Psoas muscle (tissue), 8 donors: Measurements from ENCODE around the gene TTC24. TPM values are rescaled to one million over a fixed set of nuclear protein-coding genes. Genes with fewer than 3 reads are reported as not detected.
"Not testable (repeated sequence)": the region's sequence is repeated elsewhere in the genome, so short reads cannot be mapped to it uniquely, and the experiment has no call there.

ENCODE experiments used
- ATAC-seq, 4 donors: fragments of 200-7000 bp; cut with Tn5 transposase; one replicate each; pipeline ENCODE4 v1.9.1; 2020; ENCODE audit warnings: moderate library complexity in 3 of 4, mild to moderate bottlenecking in 2 of 4
- DNase-seq, 2 donors: peaks; one replicate each; pipeline ENCODE4 v3.0.0-alpha.2; 2020
- H3K27ac ChIP-seq: fragments of 200-600 bp; one replicate; pipeline ENCODE4 v1.8.0; 2022
- H3K27me3 ChIP-seq, 3 donors: fragments of 200-600 bp in 1 of 3; one replicate each; pipeline versions ENCODE4 v1.6.1 to v1.8.0; 2013 to 2022; ENCODE audit warnings: low read length in 2 of 3, mild to moderate bottlenecking in 2 of 3, moderate library complexity in 1 of 3; ENCODE audit not compliant: insufficient read depth in 3 of 3
- H3K36me3 ChIP-seq, 2 donors: fragments of 200-600 bp in 1 of 2; one replicate each; pipeline versions ENCODE4 v1.6.1 to v1.8.0; 2013 to 2022; ENCODE audit warnings: low read depth in 1 of 2, mild to moderate bottlenecking in 1 of 2, moderate library complexity in 1 of 2; ENCODE audit not compliant: insufficient read depth in 1 of 2
- H3K4me1 ChIP-seq: fragments of 200-600 bp; one replicate; pipeline ENCODE4 v1.8.0; 2022
- H3K4me3 ChIP-seq: fragments of 200-600 bp; one replicate; pipeline ENCODE4 v1.8.0; 2022; ENCODE audit warnings: mild to moderate bottlenecking
- H3K9me3 ChIP-seq: fragments of 200-600 bp; one replicate; pipeline ENCODE4 v1.8.0; 2022
- WGBS, 3 donors: extraction: QIAGEN DNeasy Blood & Tissue Kit; methylation state at CpG; one replicate each; pipeline versions ENCODE4 v1.1.6 to v1.1.7; 2013; 5-methylcytosine and 5-hydroxymethylcytosine counted together
- intact Hi-C, 2 donors: fragments of 100-400 bp; cut with DNase I; formaldehyde crosslinking; loops; one replicate each; pipeline versions ENCODE4 v1.11.0 to v1.14.2; 2022
- polyA plus RNA-seq, 3 donors: library from polyadenylated mRNA; stranded (reverse); fragments of 200-250 nt; gene quantifications; one replicate each; pipeline ENCODE4 v1.2.3, GENCODE V29; 2013
- total RNA-seq, 4 donors: library from RNA; stranded (reverse); fragmentation: NEBNext Ultra II Directional in 2 of 4; extraction: Animal tissue kit (Norgen Biotek cat#: 25700) in 2 of 4; gene quantifications; one replicate each; pipeline versions ENCODE4 v1.2.1 to v1.2.4, GENCODE V29; 2021 to 2023
- TF ChIP-seq, protein P1 (sequence below): fragments of 200-600 bp; IDR thresholded peaks from one replicate; pipeline ENCODE4 v1.8.0; 2022; ENCODE audit warnings: antibody characterized with exemption
- donor health status: healthy with polysubstance abuse.
- donor health status: DM: no; HTN: no; CAD: no; lungs with moderate emphysema.
- donor health status: Bipolar disorder and iron deficiency.
- donor health status: healthy.
- donor health status: DM: yes; HTN: yes; CAD: no.
- donor health status: DM: no; HTN: no; CAD: no.
- donor health status: DM: no; HTN: no; CAD: no.
- donor health status: DM: yes; HTN: yes; CAD: no.

The TTC24 gene
- total and polyA plus RNA-seq, 7 donors, result 0.12 to 0.69 (median 0.13) TPM; not detected in 4

DNA sequence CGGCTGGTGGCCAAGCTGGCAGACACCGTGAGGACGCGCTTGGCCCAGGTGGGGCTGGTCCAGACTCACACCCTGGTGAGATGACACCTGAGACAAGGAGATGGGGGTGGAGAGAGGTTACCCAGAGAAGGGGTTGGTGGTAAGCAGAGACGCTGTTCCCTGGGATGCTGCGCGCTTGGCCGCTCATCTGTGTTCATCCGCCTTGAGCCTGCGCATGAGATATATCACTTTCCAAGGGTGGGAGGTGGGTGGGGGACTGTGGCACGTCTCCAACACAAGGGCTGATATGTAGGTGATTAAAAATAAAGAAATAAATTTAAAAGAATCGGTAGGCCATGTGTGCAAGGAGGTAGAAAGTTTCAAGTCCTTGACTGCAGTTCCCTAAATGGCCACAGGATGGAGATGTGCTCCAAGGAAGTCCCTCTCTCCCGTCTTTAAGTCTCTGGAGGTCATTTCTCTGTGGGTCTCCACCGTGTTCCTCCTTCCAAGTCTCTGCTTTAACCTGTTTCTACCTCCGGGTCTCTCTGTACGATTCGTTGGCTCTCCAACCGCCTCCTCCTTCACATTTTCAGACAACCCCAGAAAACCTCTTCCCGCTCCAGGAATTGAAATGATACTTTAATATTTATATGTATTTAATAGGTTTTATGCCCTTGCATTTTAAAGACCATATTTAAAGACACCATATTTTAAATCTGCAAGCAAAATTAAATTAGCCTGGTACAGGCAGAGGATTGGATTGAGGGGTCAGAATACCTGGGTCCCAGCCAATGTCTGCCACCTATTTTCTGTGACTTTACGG lies 4.5 kb downstream of the TTC24 start:
- Histone ChIP-seq H3K36me3 (no peaks in the 10 kb centered on the region), H3K27ac (no peak overlapping the region), H3K4me1 (peaks cover 3% of the 10 kb centered on the region), H3K9me3 (no peaks in the 10 kb centered on the region), H3K4me3 (no peak overlapping the region), H3K27me3 (no peaks in the 10 kb centered on the region)
- ATAC-seq (peak; percentile 40 to 87 (median 76)), DNase-seq (peak in 1 of 2 donors; percentile 32)
- TF ChIP-seq, protein P1, sequence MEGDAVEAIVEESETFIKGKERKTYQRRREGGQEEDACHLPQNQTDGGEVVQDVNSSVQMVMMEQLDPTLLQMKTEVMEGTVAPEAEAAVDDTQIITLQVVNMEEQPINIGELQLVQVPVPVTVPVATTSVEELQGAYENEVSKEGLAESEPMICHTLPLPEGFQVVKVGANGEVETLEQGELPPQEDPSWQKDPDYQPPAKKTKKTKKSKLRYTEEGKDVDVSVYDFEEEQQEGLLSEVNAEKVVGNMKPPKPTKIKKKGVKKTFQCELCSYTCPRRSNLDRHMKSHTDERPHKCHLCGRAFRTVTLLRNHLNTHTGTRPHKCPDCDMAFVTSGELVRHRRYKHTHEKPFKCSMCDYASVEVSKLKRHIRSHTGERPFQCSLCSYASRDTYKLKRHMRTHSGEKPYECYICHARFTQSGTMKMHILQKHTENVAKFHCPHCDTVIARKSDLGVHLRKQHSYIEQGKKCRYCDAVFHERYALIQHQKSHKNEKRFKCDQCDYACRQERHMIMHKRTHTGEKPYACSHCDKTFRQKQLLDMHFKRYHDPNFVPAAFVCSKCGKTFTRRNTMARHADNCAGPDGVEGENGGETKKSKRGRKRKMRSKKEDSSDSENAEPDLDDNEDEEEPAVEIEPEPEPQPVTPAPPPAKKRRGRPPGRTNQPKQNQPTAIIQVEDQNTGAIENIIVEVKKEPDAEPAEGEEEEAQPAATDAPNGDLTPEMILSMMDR, result peak; percentile 95
- intact Hi-C loops, result no loop called here
- 58 to 60% (median 59%) methylated on average over 20 of the region's 20 CpGs for WGBS, 3 donors

DNA sequence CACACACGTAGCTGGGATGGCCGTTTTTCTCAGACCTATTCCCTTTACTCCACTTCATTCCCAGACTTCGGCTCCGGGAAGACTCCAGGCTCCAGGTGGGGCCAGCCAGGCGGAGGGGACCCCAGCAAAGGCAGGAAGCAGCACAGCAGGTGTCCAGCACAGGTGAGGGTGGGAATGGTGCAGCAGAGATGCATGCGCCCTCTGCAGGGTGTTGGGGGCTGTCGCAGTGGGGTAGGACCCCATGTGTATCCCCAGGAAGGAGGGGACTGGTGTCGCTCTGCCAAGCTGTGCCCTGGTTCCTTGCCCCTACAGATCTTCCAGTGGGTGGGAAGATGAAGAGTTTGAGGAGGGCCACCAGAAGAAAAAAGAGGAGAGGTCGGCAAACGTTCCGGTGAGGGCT lies 5.3 kb downstream of the TTC24 start:
- 50 to 52% (median 50%) methylated on average over 11 of the region's 11 CpGs for WGBS, 3 donors
- peaks cover 3% of the 10 kb centered on the region for H3K4me1 ChIP-seq
- intact Hi-C loops, result no loop called here
- H3K9me3 ChIP-seq, result no peaks in the 10 kb centered on the region
- DNase-seq (no peak), ATAC-seq (peak in 2 of 4 donors; percentile 25 to 28)
- H3K27me3 ChIP-seq, result no peaks in the 10 kb centered on the region
- H3K27ac ChIP-seq, result no peak overlapping the region
- H3K4me3 ChIP-seq, result no peak overlapping the region
- TF ChIP-seq, protein P1, result no peak
- H3K36me3 ChIP-seq, result no peaks in the 10 kb centered on the region

DNA sequence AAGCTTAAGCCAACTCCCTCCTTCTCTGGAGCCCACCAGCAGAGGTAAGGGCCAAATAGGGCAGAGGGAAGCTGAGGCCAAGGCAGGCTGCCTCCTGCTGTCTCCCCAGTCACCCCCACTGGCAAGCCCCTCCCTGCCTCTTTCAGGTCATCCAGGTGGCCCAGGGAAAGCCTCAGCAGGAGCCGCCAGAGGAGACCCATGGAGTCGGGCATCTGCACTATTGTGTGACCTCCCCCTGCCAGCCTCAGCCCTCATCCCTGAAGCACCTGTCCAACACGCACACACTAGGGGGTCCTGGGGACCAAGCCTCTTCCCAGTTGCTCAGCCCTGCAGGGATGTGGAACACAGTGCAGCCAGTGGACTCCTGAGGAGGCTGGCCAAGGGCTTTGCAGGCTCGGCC lies 6.8 kb downstream of the TTC24 start:
- H3K36me3 ChIP-seq, result no peaks in the 10 kb centered on the region
- peaks cover 8% of the 10 kb centered on the region for H3K4me1 ChIP-seq
- no peaks in the 10 kb centered on the region for H3K9me3 ChIP-seq
- intact Hi-C loops, result no loop called here
- no peak overlapping the region for H3K4me3 ChIP-seq
- H3K27ac ChIP-seq, result no peak overlapping the region
- no peaks in the 10 kb centered on the region for H3K27me3 ChIP-seq
- TF ChIP-seq, protein P1, result no peak
- WGBS, 3 donors, result 66 to 84% (median 71%) methylated on average over 4 of the region's 4 CpGs
- DNase-seq (no peak), ATAC-seq (no peak)

DNA sequence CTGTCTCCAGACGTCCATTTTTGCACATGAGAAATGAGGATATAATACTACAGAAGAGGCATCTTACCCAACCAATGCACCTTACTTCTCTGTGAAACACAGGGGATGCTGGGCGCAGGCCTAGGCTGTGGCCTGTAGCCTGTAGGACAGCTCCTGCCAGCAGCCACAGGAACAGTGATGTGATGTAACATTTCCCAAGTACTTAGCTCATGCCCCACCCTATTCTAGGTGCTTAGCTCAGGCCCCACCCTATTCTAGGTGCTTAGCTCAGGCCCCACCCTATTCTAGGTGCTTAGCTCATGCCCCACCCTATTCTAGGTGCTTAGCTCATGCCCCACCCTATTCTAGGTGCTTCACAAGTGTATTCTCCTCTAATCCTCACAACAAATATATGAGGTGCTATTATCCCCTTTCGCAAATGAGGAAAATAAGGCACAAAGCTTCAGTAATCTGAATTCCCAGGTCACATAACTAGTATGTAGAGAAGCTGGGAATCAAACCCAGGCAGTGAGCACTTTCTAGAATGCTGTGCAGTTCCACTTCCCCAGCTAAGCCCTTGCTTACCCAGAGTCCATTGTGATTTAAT lies 7.5 kb downstream of the TTC24 start:
- WGBS, 3 donors, result 92 to 98% (median 95%) methylated on average over 3 of the region's 3 CpGs
- ATAC-seq (no peak), DNase-seq (no peak)
- intact Hi-C loops, result no loop called here
- Histone ChIP-seq H3K4me3 (no peak overlapping the region), H3K27me3 (no peaks in the 10 kb centered on the region), H3K4me1 (peaks cover 9% of the 10 kb centered on the region), H3K9me3 (no peaks in the 10 kb centered on the region), H3K27ac (no peak overlapping the region), H3K36me3 (no peaks in the 10 kb centered on the region)
- TF ChIP-seq, protein P1, result no peak

DNA sequence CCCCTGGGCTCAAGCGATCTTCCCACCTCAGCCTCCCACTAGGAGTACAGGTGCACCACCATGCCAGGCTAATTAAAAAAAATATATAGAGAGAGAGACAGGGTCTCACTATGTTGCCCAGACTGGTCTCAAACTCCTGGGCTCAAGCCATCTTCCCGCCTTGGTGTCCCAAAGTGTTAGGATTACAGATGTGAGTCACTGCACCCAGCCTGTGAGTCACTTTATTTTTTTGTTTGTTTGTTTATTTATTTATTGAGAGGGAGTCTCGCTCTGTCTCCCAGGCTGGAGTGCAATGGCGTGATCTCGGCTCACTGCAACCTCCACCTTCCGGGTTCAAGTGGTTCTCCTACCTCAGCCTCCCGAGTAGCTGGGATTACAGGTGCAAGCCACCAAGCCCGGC lies 8.4 kb downstream of the TTC24 start:
- peaks cover 15% of the 10 kb centered on the region for H3K4me1 ChIP-seq
- H3K27me3 ChIP-seq, H3K4me3 ChIP-seq, H3K36me3 ChIP-seq, DNase-seq, intact Hi-C loops, H3K27ac ChIP-seq, ATAC-seq, H3K9me3 ChIP-seq: not testable (repeated sequence)
- 81 to 87% (median 84%) methylated on average over 8 of the region's 8 CpGs for WGBS, 3 donors
